ENCODE measurements around the gene AFAP1. TPM values are rescaled to one million over a fixed set of nuclear protein-coding genes. Genes with fewer than 3 reads are reported as not detected.

Gene AFAP1
- total RNA-seq, 1 experiment from 2014 or later, result 32.9 TPM

DNA sequence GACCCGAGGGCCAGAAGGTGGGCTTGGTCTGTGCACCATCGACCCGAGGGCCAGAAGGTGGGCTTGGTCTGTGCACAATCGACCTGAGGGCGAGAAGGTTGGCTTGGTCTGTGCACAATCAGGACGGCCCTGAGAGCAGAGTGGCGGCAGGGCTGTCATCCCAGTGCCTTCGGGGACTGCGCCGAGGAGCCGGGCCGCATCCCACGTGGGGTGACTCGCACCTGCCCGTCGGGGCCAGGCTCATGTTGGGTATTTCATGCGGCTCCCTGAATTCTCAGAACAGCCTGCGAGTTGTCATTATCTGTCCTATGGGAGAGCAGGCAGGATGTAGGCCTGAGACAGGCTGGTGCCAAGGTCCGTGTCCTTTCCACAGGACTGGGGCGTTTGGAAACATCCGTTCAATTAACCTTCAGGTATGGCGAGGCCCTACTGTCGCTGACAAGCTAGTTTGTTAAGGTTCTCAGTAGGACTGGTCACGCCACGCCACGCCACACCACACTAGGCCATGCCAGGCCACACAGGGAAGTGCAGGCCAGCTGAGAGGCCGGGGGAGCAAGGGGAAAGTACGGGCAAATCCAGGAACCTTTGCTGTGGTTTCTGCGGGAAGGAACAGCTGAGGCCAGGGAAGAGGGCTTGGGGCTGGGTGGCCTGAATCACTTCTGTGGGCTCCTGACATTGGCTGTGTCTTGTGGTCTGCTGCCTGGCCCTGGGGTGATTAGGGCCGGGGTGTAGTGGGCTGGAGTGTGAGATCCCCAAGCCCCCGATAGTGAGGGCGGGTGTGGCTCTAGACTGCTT is 182.9 kb downstream of the AFAP1 start:
- no peak for DNase-seq (ENCODE audit: low spot score)

DNA sequence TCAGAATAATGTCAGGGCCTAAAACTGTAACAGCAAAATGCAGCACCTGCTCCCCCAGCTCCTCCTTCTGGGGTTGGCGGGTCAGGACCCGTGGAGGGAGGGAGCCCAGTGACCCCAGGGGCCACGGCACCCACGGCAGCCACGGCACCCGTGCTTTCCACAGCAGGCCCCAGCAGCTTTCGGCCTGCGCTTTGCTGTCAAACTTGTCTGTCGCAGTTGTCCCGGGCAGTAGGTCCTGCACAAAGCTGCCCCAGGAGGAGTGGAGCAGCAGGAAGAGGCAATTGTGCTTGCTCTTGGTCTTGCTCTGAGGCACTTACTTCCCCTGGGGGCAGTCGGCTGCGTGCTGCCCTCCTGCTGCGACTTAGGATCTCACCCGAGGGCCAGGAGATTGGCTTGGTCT is 183.6 kb downstream of the AFAP1 start:
- no peak for DNase-seq (ENCODE audit: low spot score)

DNA sequence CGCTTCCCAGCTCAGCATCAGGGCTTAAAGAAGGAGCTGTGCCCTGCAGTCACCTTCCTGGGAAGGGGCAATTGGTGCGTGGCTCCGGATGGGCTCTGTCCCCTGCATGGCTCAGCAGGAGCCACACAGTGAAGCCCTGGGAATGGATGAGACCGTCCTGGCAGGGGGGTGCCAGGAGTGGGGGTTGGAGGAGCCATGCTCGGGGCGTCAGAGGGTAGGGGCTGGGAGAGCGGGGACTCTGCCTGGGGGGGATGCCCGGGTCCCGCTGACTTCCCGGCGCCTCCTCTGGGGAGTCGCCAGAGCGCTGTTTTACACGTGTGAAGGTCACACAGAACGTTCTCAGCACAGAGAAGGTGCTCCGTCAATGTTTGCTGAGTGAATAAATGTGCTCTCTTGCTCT is 184.1 kb downstream of the AFAP1 start:
- no peak for DNase-seq (ENCODE audit: low spot score)

DNA sequence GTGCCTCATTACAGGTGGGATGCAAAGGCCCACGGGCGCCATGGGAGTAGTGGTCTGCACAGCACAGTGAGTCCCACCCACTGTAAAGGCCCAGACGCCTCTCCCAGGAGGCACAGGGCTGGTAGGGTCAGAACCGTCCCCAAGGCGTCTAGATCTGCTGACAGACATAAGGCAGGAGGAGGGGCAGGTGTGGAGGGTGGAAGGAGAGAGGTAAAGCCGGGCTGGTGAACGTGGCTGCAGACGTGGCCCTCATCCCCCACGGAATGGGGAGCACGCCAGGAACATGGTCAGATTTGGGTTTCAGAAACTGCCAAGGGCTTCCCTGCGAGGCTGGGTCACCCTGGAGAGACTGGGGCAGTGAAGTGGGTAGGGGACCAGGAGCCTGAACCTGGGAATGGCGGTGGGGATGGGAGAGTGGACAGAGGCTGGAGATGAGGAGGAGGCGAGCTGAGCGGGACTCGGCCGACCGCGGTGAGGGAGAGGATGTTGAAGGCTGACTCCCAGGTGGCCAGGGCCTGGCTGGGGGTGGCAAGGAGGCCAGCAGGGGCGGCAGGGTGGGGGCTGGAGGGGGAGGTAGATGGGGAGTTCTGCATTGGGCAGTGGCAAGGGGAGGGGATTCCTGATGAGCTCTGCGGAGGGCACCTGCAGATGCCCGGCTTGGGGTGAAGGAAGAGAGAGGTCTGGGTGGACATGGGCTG is 184.9 kb downstream of the AFAP1 start:
- no peak for DNase-seq (ENCODE audit: low spot score)

DNA sequence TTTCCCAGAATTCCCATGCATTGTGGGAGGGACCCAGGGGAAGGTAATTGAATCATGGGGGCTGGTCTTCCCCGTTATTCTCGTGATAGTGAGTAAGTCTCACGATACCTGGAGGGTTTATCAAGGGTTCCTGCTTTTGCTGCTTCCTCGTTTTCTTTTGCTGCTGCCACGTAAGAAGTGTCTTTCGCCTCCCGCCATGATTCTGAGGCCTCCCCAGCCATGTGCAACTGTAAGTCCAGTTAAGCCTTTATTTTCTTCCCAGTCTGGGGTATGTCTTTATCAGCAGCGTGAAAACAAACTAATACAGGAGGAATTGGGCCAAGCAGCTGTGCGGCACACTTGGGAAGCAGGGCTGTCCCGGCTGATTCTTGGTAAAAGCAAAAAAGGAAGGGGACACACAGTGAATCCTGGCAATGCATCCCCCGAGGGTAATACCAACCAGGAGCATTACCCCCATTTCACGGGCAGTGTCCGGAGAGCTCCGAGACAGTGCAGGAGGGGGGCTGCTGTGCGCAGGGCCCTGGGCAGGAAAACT is 185.7 kb downstream of the AFAP1 start:
- DNase-seq (ENCODE audit: low spot score), result no peak

DNA sequence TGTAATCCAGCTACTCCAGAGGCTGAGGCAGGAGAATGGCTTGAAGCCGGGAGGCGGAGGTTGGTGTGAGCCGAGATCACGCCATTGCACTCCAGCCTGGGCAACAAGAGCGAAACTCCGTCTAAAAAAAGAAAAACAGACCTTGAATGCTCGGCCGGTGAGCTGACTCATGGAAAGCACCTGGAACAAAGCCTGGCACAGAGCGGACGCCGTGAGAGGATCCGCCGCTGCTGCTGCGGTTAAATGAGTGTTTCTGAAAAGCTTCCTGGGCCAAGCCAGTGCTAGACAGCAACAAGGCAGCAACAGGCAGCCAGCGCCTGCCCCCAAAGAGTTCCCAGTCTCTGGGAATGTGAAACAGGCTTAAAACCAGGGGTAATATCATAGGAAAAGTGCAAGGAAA is 186.4 kb downstream of the AFAP1 start:
- peak; percentile 78 for DNase-seq (ENCODE audit: low spot score)

DNA sequence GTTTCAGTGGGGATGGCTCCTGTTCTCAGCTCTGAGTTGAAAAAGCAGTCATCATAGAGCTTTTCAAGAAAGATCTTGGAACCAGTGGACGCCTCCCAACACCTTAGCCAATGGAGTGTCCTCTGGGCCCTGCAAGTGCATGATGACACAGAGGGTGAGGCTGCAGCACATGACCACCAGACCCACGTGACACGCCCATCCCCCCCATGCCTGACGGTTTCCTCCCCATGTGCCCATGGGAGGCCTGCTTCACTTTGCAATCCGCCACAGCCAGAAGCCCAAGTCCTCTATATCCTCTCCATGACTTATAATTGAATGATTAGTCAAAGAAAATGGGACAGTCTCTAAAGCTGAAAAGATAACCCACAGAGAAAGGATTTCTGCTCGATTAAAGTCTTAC is 187.0 kb downstream of the AFAP1 start:
- peak; percentile 45 for DNase-seq (ENCODE audit: low spot score)

- no peak for DNase-seq (ENCODE audit: low spot score)
These were observed 188.7 kb downstream of the AFAP1 start for GRCh38 chr4:7750972-7751371.

DNA sequence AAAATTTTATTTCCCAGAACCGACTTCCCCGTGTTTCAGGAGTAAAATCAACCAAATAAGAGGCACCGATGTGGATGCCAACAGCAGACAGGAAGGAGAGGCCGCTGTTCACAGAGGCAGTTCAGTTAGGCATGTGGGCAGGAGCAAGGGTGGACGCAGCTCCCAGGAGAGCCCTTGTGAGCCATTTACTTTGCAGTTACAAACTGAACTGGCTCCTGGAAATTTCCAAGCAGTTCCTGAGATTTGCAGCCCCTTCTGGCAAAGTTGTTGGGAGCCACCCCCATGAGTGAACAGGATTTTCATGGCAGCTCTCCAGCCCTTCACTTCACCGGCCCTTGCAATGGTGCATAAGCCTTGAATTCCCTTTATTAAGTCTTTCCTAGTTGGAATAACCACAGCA is 189.1 kb downstream of the AFAP1 start:
- DNase-seq (ENCODE audit: low spot score), result no peak

DNA sequence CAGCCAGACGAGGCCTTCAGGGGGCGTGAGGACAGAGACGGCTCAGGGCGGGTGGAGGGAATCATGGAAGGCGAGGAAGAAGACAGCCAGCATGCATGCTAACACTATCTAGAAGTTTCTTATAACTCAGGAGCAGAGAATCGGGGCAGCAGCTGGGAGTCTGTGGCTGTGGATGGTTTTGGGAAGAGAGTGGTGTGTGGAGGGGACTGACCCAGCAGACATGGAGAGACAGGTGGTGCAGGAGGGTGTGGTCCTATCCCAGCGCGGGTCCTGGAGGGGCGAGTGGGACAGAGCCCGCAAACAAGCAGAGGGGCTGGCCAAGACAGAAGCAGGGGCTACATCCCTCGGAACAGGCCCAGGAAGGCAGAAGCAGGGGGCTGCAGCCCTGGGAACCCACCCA is 192.1 kb downstream of the AFAP1 start:
- no peak for DNase-seq (ENCODE audit: low spot score)

DNA sequence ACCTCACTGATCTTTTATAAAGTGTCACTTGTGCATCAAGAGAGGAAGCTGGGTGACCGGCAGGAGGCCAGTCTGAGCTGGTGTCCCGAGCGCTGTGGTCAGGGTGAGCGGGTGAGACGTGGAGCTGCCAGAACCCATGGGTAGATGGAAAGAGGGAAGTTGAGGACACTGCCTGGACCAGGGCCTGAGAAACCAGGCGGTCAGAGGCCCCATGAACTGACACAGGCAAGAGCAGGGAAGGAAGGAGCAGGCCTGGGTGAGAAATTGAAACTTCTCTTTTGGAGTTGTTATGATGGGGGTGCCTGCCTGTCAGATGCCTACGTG is 192.6 kb downstream of the AFAP1 start:
- no peak for DNase-seq (ENCODE audit: low spot score)

DNA sequence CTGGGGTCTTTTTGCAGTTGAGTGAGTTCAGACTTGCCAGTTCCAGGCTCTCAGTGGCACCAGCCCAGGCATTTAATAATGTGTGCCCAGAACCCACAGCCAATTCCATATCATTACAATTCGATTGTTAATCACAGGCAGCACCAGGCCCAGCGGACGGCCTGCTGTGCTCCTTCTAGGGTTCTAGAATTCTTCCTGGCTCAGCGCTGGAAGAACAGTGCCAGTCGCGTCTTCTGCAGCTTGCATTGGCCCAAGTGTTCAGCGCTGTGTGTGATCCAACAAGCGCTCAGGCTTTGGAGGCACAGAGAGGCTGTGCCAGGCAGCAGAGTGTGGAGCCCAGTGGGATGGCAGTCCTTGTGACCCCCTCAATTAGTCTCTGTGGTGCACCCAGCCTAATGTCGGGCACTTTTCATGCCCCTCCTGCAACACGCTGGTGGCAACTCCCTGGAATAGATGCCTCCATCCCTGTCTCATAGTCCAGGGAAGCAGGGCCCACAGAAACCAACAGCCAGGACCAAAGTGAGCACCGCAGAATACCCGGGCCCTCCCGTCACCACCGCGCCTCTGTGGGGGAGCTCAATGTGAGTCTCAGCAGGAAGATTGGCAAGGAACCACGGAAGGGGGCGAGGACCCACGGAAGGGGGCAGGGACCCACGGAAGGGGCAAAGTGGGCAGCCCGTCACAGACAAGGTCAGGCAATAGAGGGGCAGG is 193.2 kb downstream of the AFAP1 start:
- no peak for DNase-seq (ENCODE audit: low spot score)

DNA sequence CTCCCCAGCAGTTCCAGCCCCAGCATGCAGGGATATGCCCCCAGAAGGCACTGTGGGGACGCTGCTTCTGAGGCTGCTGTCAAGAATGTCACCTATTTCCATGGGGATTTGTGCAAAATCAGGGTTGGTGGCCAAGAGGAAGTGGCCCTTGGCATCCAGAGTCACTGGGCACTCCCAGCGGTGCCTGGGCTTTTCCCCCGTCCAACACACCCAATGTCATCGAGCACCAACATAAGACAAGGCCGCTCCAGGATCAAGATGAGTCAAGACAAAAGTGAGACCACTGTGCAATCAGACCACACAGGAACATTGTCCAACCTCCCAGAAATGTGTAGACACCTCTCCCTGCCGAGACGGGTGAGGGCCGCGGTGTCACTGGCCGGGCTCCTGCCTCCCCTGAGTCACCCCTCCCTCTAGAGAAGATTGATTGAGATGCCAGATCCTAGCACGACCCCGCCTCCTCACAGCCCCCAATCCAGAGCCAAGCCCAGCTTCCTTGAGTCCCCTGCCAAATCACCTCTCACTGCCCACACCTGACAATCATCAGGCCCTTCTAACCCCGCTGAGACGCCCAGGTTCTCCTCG is 194.3 kb downstream of the AFAP1 start:
- no peak for DNase-seq (ENCODE audit: low spot score)

GRCh38 chr4:7744142-7744804 is 195.4 kb downstream of the AFAP1 start:
- DNase-seq (ENCODE audit: low spot score), result no peak

- DNase-seq (ENCODE audit: low spot score), result no peak
These were observed 196.8 kb downstream of the AFAP1 start for GRCh38 chr4:7742807-7743280.

- no peak for DNase-seq (ENCODE audit: low spot score)
These were observed 197.5 kb downstream of the AFAP1 start for GRCh38 chr4:7741946-7742806.

- no peak for DNase-seq (ENCODE audit: low spot score)
These were observed 198.7 kb downstream of the AFAP1 start for GRCh38 chr4:7740866-7741525.

DNA sequence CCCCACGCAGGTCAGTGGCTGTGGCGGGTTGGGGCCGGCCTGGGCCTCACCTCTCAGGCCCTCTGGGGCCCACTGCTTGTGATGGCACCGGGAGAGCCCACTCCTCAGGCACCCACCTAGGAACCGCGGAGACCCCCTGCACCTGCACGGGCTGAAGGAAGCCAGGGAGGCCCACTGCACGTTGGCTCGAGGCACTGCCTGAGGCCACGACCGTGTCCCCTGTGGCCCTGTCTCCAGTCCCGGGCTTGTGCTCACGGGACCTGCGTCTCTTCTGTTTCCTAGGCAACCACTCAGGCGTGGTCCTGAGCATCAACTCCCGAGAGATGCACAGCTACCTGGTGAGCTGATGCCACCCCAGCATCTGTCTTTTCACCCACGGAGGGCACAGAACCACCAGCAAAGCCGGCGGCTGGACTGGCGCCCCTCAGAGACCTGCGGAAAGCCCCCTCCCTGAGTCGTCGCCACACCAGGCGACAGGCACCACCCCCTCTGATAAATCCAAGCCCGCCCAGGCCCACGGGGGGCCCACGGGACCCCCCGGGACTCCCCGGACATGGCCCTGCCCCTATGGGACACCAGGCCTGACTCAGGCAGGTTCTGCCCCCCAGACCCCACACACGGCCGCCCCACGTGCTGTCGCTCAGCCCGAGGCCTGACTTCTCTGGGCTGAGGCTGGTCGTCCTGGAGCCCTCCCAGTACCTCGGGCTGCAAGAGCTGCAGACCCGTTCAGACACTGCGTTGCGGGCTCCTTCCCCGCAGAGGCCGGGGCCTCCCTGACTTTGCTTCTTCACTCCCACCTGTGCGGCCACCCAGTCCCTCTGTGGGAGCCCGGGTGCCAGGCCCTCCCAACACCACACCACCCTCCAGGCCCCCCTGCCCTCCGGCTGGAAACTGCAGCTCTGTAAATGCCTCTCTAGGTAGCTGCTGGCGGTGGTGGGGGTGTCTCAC is 199.5 kb downstream of the AFAP1 start:
- no peak for DNase-seq (ENCODE audit: low spot score)
